Measurements from ENCODE around the gene SP1.
"Not testable (repeated sequence)": the region's sequence is repeated elsewhere in the genome, so short reads cannot be mapped to it uniquely, and the experiment has no call there.

SP1 gene

GRCh38 chr12:53355121-53355520 is 24.9 kb upstream of the SP1 start:
- in situ Hi-C loops (cut with HindIII; ENCODE audit: low sequenced_read_pairs), result no loop called here

DNA sequence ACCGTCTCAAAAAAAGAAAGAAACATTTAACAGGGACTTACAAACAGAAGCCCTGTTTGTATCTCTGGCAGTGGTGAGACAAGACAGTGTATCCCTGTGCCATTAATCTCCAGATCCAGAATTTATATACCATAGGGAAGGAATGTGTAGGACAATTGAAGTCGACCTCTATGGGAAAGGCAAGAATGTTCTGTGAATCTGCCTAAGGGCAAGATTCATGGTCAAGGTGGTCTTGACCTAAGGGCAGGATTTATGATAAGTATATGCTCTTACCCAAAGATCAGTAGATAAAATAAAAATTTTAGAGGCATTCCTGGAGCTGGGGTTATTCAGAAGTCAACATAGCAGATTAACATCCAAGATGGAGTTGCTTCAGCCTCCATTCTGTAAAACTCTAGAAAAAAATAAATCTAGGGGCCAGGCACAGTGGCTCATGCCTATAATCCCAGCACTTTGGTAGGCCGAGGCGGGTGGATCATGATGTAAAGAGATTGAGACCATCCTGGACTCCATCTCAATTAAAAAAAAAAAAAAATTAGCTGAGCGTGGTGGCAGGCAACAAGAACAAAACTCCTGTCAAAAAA is 21.0 kb upstream of the SP1 start:
- in situ Hi-C loops (cut with HindIII; ENCODE audit: low sequenced_read_pairs), result no loop called here

GRCh38 chr12:53361638-53362037 is 18.3 kb upstream of the SP1 start:
- in situ Hi-C loops (cut with HindIII; ENCODE audit: low sequenced_read_pairs), result not testable (repeated sequence)

DNA sequence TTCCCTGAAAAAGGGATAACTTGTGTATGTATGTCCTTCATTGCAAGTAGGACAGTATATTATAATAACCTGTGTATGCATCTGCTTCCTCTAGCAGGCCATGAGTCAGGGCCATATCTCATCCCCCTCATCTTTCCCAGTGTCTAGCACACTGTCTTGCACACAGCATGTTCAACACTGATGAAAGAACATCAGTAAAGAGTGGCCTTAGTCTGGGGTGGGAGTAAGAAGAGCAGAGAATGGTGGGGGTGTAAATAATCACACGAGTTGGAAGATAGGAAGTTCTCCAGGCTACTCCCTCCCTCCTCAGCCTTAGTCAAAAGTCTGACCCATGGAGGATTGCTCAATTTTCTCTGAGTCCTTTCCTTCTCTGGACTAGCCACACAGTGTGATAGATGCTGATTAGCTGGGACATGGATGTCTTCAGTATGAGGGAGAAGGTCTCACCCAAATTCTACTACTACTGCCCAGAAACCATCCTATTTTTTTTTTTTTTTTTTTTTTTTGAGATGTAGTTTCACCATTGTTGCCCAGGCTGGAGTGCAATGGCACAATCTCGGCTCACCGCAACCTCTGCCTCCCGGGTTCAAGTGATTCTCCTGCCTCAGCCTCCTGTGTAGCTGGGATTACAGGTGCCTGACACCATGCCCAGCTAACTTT is 14.6 kb upstream of the SP1 start:
- in situ Hi-C loops (cut with HindIII; ENCODE audit: low sequenced_read_pairs), result no loop called here

DNA sequence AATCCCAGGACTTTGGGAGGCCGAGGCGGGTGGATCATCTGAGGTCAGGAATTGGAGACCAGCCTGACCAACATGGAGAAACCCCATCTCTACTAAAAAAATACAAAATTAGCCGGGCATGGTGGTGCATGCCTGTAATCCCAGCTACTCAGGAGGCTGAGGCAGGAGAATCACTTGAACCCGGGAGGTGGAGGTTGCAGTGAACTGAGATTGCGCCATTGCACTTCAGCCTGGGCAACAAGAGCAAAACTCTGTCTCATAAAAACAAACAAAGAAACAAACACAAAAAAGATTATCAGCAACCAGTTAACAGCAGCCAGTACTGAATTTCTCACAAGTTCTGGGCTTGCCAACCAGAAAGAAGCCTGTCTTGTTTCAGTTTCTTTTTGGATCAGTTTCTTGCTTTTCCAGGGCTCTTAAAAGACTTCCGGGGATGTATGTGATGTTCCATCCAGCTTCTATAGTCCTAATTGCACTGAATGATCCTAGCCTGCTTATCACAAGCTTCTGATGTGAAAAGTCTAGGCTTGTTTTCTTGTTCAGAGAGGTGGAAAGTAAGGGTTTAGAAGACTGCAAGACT is 6.3 kb upstream of the SP1 start:
- in situ Hi-C loops (cut with HindIII; ENCODE audit: low sequenced_read_pairs), result not testable (repeated sequence)

DNA sequence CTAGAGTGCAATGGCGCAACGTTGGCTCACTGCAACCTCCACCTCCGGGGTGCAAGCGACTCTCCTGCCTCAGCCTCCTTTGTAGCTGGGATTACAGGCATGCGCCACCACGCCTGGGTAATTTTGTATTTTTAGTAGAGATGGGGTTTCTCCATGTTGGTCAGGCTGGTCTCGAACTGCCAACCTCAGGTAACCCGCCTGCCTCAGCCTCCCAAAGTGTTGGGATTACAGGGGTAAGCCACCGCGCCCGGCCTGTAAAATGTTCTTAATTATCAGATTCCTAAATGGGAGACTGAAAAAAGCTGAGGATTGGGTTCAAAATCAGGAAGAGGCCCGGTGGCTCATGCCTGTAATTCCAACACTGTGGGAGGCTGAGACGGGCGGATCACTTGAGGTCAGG is 5.7 kb upstream of the SP1 start:
- in situ Hi-C loops (cut with HindIII; ENCODE audit: low sequenced_read_pairs), result not testable (repeated sequence)

DNA sequence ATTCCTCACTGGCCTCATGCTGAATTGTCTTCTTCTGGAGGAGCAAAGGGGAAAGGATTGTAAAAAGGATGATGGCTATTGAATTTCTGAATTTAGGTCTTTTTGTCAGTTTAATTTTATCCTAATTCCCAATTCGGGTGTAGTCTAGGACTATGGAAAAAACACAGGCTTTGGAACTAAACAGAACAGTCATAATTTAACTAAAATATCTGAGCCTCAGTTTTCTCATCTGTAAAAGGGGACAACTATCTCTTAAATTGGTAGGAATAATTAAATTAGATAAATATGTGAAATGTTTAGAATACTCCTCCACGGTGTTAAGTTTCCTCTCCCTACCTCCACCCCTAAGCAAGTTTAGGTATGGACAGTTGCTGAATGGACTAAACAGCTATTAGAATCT is 3.2 kb upstream of the SP1 start:
- in situ Hi-C loops (cut with HindIII; ENCODE audit: low sequenced_read_pairs), result no loop called here

DNA sequence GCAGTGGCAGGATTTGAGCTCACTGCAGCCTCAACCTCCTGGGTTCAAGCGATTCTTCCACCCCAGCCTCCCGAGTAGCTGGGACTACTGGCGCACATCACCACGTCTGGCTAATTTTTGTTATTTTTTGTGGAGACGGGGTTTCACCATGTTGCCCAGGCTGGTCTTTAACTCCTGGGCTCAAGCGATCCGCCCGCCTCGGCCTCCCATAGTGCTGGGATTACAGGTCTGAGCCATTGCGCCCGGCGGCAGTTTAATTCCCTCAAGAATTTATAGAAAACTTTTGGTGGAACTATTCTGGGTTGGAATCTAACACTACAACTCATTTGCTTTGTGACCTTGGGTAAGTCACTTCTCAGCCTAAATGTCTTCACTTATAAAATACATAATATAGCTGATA is 1.8 kb upstream of the SP1 start:
- in situ Hi-C loops (cut with HindIII; ENCODE audit: low sequenced_read_pairs), result no loop called here

- in situ Hi-C loops (cut with HindIII; ENCODE audit: low sequenced_read_pairs), result no loop called here
These were observed 1.1 kb upstream of the SP1 start for GRCh38 chr12:53378724-53379388.

DNA sequence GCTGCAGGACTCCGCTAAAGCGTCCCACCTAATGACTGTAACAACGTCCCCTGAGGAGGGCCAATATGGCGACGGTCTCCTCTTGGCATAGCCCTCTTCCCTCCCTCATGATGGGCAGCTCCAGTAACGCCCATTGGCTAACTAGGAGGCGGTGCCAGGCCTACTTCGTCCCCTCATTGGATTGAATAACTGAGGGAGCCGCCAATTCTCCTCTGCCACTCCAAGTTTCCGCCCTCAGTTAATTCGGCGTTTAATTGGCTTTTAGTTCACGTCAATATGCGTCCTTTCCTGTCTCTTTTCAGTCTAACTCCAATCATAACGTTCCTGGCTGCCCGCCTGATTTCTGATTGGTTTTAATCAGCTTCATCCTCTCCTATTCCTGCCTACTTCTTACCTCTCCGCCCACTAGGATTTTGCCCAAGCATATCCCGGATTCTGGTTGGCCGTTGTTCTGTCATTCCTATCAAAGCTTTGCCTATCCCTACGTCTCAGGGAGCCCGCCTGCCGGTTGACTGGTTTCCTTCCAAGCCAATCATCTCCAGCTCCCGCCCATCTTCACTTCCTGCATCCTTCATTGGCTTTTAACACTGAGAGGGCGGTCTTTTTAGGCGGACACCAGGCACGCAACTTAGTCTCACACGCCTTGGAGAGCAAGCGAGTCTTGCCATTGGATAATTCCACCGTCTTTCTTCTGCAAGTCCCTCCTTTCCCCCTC is 430 bp upstream of the SP1 start:
- in situ Hi-C loops (cut with HindIII; ENCODE audit: low sequenced_read_pairs), result no loop called here

DNA sequence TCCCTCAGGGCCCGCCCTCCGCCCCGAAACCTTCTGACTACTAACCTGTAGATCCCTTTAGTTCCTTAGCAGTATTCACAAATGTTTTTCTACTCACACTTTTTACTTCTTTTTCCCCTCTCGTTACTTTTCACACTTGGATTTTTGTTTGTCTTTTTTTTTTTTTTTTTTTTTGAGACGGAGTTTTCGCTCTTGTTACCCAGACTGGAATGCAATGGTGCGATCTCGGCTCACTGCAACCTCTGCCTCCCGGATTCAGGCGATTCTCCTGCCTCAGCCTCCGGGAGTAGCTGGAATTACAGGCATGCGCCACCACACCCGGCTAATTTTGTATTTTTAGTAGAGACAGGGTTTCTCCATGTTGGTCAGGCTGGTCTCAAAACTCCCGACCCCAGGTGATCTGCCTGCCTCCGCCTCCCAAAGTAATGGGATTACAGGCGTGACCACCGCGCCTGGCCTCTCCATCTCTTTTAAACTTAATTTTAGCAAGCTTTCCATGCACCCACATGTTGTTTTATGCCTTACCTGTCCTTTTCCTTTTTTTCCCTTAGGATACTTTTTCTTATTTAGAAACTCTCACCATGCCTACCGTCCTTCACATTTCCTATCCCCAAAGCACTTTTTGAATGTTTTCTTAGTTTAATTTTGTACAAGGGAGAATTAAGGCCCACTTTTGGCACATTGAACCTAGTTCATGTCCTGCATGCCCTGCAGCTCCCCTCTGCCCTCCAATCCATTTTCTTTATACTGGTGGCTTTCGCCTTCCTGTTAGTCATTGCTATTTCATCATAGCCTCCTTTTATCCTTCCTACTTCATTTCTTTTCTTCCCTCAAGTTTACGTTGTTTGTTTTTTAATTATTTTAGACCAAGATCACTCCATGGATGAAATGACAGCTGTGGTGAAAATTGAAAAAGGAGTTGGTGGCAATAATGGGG is 1.1 kb downstream of the SP1 start:
- in situ Hi-C loops (cut with HindIII; ENCODE audit: low sequenced_read_pairs), result no loop called here

DNA sequence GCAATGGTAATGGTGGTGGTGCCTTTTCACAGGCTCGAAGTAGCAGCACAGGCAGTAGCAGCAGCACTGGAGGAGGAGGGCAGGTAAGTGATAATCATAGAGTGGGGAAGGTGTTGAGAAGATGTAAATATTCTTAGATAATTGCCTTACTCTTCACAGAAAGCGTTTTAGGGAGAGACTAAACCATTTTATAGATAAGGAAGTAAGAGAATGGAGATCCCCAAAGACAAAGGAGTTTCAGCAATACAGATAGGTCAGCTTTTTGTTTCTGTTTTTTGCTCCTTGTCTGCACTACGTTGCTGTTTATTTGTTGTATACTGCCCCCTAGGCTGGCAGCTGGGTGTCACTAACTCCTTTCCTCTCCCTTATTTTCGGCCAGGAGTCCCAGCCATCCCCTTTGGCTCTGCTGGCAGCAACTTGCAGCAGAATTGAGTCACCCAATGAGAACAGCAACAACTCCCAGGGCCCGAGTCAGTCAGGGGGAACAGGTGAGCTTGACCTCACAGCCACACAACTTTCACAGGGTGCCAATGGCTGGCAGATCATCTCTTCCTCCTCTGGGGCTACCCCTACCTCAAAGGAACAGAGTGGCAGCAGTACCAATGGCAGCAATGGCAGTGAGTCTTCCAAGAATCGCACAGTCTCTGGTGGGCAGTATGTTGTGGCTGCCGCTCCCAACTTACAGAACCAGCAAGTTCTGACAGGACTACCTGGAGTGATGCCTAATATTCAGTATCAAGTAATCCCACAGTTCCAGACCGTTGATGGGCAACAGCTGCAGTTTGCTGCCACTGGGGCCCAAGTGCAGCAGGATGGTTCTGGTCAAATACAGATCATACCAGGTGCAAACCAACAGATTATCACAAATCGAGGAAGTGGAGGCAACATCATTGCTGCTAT is 2.0 kb downstream of the SP1 start:
- in situ Hi-C loops (cut with HindIII; ENCODE audit: low sequenced_read_pairs), result no loop called here

DNA sequence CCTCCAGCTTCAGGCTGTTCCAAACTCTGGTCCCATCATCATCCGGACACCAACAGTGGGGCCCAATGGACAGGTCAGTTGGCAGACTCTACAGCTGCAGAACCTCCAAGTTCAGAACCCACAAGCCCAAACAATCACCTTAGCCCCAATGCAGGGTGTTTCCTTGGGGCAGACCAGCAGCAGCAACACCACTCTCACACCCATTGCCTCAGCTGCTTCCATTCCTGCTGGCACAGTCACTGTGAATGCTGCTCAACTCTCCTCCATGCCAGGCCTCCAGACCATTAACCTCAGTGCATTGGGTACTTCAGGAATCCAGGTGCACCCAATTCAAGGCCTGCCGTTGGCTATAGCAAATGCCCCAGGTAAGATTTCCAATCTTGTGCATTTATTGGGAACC is 3.3 kb downstream of the SP1 start:
- in situ Hi-C loops (cut with HindIII; ENCODE audit: low sequenced_read_pairs), result no loop called here

DNA sequence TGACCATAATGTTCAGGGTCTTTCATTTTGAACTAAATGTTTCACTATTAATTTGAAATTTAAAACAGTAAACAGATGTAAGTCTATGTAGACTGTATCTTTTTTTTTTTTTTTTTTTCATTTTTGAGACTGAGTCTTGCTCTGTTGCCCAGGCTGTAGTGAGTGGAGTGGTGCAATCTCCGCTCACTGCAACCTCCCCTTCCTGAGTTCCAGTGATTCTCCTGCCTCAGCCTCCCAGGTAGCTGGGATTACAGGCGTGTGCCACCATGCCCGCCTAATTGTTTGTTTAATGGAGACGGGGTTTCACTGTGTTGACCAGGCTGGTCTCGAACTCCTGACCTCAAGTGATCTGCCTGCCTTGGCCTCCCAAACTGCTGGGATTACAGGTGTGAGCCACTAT is 6.4 kb downstream of the SP1 start:
- in situ Hi-C loops (cut with HindIII; ENCODE audit: low sequenced_read_pairs), result not testable (repeated sequence)

DNA sequence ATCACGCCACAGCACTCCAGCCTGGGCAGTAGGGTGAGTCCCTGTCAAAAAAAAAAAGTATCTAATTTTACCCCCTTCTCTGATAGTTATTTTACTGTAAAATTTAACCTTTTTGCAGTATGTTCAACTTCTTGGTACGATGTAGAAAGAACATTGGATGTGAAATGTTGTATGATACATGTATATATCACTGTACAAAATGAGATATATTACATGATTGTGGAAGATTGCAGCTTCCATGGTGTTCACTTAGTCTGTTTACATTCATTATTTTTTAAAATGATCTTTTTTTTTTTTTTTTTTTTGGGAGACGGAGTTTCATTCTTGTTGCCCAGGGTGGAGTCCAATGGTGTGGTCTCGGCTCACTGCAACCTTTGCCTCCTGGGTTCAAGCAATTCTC is 9.0 kb downstream of the SP1 start:
- in situ Hi-C loops (cut with HindIII; ENCODE audit: low sequenced_read_pairs), result no loop called here

DNA sequence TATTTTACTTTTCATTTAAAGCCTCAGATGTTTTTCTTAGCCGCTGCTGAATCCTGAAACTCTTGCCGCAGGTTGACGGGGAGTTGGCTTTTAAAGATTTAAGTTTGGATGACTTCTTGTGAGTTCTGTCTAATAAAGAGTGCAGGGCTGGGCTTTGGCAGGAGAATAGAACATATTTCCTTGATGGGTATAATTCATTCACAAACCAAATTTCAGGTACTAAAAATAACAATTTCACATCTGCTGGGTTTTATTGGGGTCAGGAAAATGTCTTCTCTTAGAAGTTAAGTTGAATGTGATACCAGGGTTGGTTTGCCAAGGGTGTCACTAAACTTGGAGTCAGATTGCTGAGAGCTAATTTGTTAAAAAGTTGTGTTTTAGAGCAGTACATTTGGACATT is 9.7 kb downstream of the SP1 start:
- in situ Hi-C loops (cut with HindIII; ENCODE audit: low sequenced_read_pairs), result no loop called here

DNA sequence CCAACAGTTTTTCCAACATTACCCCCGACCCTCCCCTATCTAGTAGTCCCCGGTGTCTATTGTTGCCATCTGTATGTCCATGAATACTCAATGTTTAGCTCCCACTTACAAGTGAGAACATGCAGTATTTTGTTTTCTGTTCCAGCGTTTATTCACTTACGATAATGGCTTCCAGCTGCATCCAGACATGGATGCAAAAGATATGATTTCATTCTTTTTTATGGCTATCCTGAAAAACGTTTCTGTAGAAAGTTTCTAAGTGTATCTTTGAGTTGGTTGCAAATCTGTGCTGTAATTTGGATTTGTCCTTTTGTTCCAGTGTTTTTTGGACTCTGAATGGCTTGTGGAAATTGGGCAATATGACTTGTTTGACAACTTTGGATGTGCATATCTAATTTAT is 11.7 kb downstream of the SP1 start:
- in situ Hi-C loops (cut with HindIII; ENCODE audit: low sequenced_read_pairs), result no loop called here

GRCh38 chr12:53399896-53400295 is 19.9 kb downstream of the SP1 start:
- in situ Hi-C loops (cut with HindIII; ENCODE audit: low sequenced_read_pairs), result no loop called here

DNA sequence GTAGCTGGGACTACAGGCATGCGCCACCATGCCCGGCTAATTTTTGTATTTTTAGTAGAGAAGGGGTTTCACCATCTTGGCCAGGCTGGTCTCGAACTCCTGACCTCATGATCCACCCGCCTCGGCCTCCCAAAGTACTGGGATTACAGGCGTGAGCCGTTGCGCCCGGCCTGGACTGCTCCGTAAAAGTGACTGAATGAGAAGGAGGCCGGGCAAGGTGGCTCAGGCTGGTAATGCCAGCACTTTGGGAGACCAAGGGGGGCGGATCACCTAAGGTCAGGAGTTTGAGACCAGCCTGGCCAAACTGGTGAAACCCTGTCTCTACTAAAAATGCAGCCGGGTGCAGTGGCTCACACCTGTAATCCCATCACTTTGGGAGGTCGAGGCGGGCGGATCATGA is 22.4 kb downstream of the SP1 start:
- in situ Hi-C loops (cut with HindIII; ENCODE audit: low sequenced_read_pairs), result not testable (repeated sequence)
